Gastrocnemius medialis (tissue), 4 donors: ENCODE results near the gene LRP1. TPM values are rescaled to one million over a fixed set of nuclear protein-coding genes. Genes with fewer than 3 reads are reported as not detected.
A peak's percentile ranks its signal among the peaks of the same experiment; 100 is the strongest.

Experiments used
- ATAC-seq, 2 donors: fragments of 150-250 bp; one replicate each; pipeline ENCODE4 v1.9.1; 2016
- DNase-seq, 2 donors: peaks; one replicate each; pipeline ENCODE4 v3.0.0-alpha.2; 2019
- H3K27ac ChIP-seq, 4 donors: fragments of 200-600 bp; sonication (generic); 1 replicate in 1 of 4; 2 replicates in 3 of 4; pipeline ENCODE4 v1.5.1; 2016 to 2018; ENCODE audit warnings: mild to moderate bottlenecking in 2 of 4, moderate library complexity in 1 of 4
- H3K27me3 ChIP-seq, 3 donors: fragments of 200-600 bp; sonication (generic) in 2 of 3; 1 replicate in 1 of 3; 2 replicates in 2 of 3; pipeline versions ENCODE4 v1.5.1 to v1.6.0; 2016 to 2019; ENCODE audit warnings: mild to moderate bottlenecking in 1 of 3, moderate library complexity in 1 of 3
- H3K36me3 ChIP-seq, 2 donors: fragments of 200-600 bp; sonication (generic) in 1 of 2; one replicate each; pipeline ENCODE4 v1.5.1; 2017 to 2018
- H3K4me1 ChIP-seq, 2 donors: fragments of 200-600 bp; sonication (generic) in 1 of 2; one replicate each; pipeline ENCODE4 v1.5.1; 2016 to 2017; ENCODE audit warnings: mild to moderate bottlenecking in 2 of 2
- H3K4me3 ChIP-seq, 4 donors: fragments of 200-600 bp; sonication (generic) in 3 of 4; 1 replicate in 1 of 4; 2 replicates in 3 of 4; pipeline ENCODE4 v1.5.1; 2016 to 2019; ENCODE audit warnings: mild to moderate bottlenecking in 2 of 4
- H3K9me3 ChIP-seq, 3 donors: fragments of 200-600 bp; sonication (generic) in 2 of 3; 1 replicate in 1 of 3; 2 replicates in 2 of 3; pipeline ENCODE4 v1.5.1; 2016 to 2019
- POLR2A ChIP-seq, 2 donors: fragments of 450-650 bp; IDR thresholded peaks; one replicate each; pipeline ENCODE4 v1.6.1; 2017; ENCODE audit warnings: antibody characterized with exemption in 2 of 2, mild to moderate bottlenecking in 2 of 2, moderate library complexity in 2 of 2
- in situ Hi-C, 4 donors: fragments of 200-750 bp; cut with MboI; loops; one replicate each; pipeline versions ENCODE4 v1.15.0 to v1.8.0; 2017; ENCODE audit warnings: low sequenced_read_pairs in 4 of 4
- intact Hi-C: fragments of 100-400 bp; cut with DNase I; formaldehyde crosslinking; loops from one replicate; pipeline ENCODE4 v1.15.1; 2023; ENCODE audit warnings: low total_unique reads
- total RNA-seq, 4 donors: library from RNA; depleted of rRNA; stranded (reverse); fragments of >200 nt; gene quantifications; one replicate each; pipeline versions ENCODE4 v1.1.0 to v1.2.3, GENCODE V29; 2016
- TF ChIP-seq, protein P1 (sequence below), 5 experiments: fragments of 450-650 bp in 3 of 5; fragments of 200-600 bp in 2 of 5; sonication (generic) in 2 of 5; IDR thresholded peaks in 4 of 5; conservative IDR thresholded peaks in 1 of 5; 1 replicate in 4 of 5; 2 replicates in 1 of 5; pipeline ENCODE4 v1.5.1; 2016 to 2019; ENCODE audit warnings: antibody characterized with exemption in 5 of 5, mild to moderate bottlenecking in 3 of 5, moderate library complexity in 3 of 5

LRP1 gene
- total RNA-seq, 4 donors from 2014 or later, result 26.1 to 53.5 (median 49.8) TPM

GRCh38 chr12:57234233-57234570 is 105.9 kb downstream of the LRP1 start:
- in situ Hi-C loops (no loop called here), intact Hi-C loops (no loop called here)
- Histone ChIP-seq H3K27ac (peak overlapping the region in 3 of 4 donors; percentile 59 to 68 (median 62)), H3K27me3 (peaks cover 17 to 21% (median 19%) of the 10 kb centered on the region in 3 donors), H3K4me1 (peaks cover 14 to 18% of the 10 kb centered on the region in 2 donors), H3K36me3 (peaks cover 0 to 18% of the 10 kb centered on the region in 2 donors), H3K4me3 (no peak overlapping the region), H3K9me3 (no peaks in the 10 kb centered on the region)
- TF ChIP-seq, protein P1, sequence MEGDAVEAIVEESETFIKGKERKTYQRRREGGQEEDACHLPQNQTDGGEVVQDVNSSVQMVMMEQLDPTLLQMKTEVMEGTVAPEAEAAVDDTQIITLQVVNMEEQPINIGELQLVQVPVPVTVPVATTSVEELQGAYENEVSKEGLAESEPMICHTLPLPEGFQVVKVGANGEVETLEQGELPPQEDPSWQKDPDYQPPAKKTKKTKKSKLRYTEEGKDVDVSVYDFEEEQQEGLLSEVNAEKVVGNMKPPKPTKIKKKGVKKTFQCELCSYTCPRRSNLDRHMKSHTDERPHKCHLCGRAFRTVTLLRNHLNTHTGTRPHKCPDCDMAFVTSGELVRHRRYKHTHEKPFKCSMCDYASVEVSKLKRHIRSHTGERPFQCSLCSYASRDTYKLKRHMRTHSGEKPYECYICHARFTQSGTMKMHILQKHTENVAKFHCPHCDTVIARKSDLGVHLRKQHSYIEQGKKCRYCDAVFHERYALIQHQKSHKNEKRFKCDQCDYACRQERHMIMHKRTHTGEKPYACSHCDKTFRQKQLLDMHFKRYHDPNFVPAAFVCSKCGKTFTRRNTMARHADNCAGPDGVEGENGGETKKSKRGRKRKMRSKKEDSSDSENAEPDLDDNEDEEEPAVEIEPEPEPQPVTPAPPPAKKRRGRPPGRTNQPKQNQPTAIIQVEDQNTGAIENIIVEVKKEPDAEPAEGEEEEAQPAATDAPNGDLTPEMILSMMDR (IDR thresholded peaks at IDR 0.05 in 4 of 5, conservative IDR thresholded peaks at IDR 0.05 in 1 of 5), result no peak
- TF ChIP-seq POLR2A (IDR thresholded peaks at IDR 0.05), result no peak
- no peak for ATAC-seq
- no peak for DNase-seq

- peaks cover 17 to 21% (median 19%) of the 10 kb centered on the region in 3 donors for H3K27me3 ChIP-seq
- in situ Hi-C loops, result no loop called here
- no peak for ATAC-seq
- H3K36me3 ChIP-seq, result peaks cover 0 to 18% of the 10 kb centered on the region in 2 donors
- peaks cover 14 to 22% of the 10 kb centered on the region in 2 donors for H3K4me1 ChIP-seq
- H3K4me3 ChIP-seq, result no peak overlapping the region
- intact Hi-C loops, result no loop called here
- no peaks in the 10 kb centered on the region for H3K9me3 ChIP-seq
- H3K27ac ChIP-seq, result peak overlapping the region in 3 of 4 donors; percentile 59 to 68 (median 62)
- no peak for DNase-seq
- TF ChIP-seq, protein P1 (IDR thresholded peaks at IDR 0.05 in 4 of 5, conservative IDR thresholded peaks at IDR 0.05 in 1 of 5), result no peak
- no peak for TF ChIP-seq POLR2A (IDR thresholded peaks at IDR 0.05)
Observed at GRCh38 chr12:57234571-57235016, 106.3 kb downstream of the LRP1 start.

GRCh38 chr12:57235017-57235727 is 106.9 kb downstream of the LRP1 start:
- H3K36me3 ChIP-seq, result peaks cover 0 to 18% of the 10 kb centered on the region in 2 donors
- H3K27ac ChIP-seq, result peak overlapping the region; percentile 41 to 68 (median 60)
- DNase-seq, result peak in 1 of 2 donors; percentile 30
- H3K27me3 ChIP-seq, result peaks cover 17 to 21% (median 19%) of the 10 kb centered on the region in 3 donors
- peak in 1 of 2 donors; percentile 11 for TF ChIP-seq POLR2A (IDR thresholded peaks at IDR 0.05)
- TF ChIP-seq, protein P1 (IDR thresholded peaks at IDR 0.05 in 4 of 5, conservative IDR thresholded peaks at IDR 0.05 in 1 of 5), result no peak
- H3K9me3 ChIP-seq, result no peaks in the 10 kb centered on the region
- peaks cover 18 to 24% of the 10 kb centered on the region in 2 donors for H3K4me1 ChIP-seq
- intact Hi-C loops, result no loop called here
- no peak for ATAC-seq
- in situ Hi-C loops, result no loop called here
- peak overlapping the region in 2 of 4 donors; percentile 27 to 43 for H3K4me3 ChIP-seq

DNA sequence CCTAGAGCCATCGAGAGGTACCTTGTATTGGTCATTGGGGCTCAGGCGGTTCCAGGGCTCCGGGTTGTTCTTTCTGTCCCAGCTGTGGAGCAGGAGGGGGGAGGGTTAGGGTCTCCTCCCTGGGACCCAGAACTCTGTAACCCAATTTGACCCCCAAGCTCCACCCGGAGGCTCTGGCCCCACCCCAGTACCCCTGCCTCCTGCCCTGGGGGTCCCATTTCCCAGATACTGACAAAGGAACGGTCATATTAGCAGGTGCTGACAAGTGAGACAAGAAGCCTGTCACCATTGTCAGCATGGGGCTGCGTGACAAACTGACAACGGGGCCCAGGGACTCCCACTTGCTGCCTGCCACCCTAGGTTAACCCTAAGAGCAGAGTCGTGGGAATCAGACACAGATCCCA is 107.4 kb downstream of the LRP1 start:
- DNase-seq (no peak), ATAC-seq (no peak)
- Histone ChIP-seq H3K9me3 (no peaks in the 10 kb centered on the region), H3K36me3 (peaks cover 0 to 18% of the 10 kb centered on the region in 2 donors), H3K4me1 (peaks cover 15 to 24% of the 10 kb centered on the region in 2 donors), H3K27ac (peak overlapping the region; percentile 41 to 68 (median 60)), H3K4me3 (peak overlapping the region in 3 of 4 donors; percentile 17 to 43 (median 27)), H3K27me3 (peaks cover 17 to 21% (median 19%) of the 10 kb centered on the region in 3 donors)
- in situ Hi-C loops (no loop called here), intact Hi-C loops (no loop called here)
- TF ChIP-seq, protein P1 (IDR thresholded peaks at IDR 0.05 in 4 of 5, conservative IDR thresholded peaks at IDR 0.05 in 1 of 5), result no peak
- no peak for TF ChIP-seq POLR2A (IDR thresholded peaks at IDR 0.05)
